ENCODE data around the gene DEFB128. TPM values are rescaled to one million over a fixed set of nuclear protein-coding genes. Genes with fewer than 3 reads are reported as not detected.

DEFB128 gene
- total RNA-seq (ENCODE audit: unreplicated experiment), result not detected
- long read RNA-seq, result 0 reads

DNA sequence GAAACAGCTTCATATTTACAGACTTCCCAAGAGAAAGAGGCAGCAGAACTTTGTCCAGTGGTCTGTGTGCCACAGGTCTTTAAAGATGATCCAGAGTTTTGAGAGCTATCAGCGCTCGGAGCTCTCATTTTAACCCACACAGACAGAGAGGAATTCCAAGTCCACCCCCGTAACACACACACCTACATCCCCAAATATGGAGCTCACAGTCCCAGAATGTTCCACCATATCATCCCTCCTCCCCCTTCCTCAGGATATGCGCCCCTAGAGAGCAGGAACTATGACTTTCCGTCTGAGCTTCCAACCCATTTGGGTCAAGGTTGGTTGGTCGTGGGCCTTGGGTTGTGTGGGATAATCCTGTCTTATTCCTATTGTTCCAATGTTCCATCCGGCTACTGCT is at the start of gene DEFB128:
DEFB128 (minus strand) TSS at position 101 of the 400 bp plus-strand sequence; CDS start at position 13, 88 bp downstream.
- no peak for TF ChIP-seq CTCF (IDR thresholded peaks at IDR 0.05; ENCODE audit: unreplicated experiment)
- H3K4me3 Mint-ChIP-seq (ENCODE audit: unreplicated experiment), result no peak within 1 kb of the TSS

DNA sequence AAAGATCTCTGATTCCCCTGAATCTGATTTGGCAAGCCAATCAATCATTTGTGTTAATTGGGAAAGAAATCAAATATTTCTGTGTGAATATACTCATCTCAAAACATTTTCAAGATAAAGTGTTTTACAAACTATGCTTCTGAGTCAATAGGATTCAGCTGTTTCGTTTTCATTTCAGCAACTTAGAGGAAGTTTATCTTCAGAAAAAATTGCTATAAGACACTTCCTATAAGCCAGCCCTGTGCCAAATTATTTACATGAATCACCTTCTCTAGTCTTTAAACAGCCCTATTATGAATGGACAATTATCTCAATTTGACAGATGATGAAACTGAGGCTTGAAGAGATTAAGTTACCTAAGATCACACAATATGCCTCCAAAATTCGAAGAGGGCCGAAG is 48.4 kb upstream of the DEFB128 start:
- Mint-ChIP-seq H3K4me1 (ENCODE audit: unreplicated experiment) (no peaks in the 10 kb centered on the region), H3K27me3 (ENCODE audit: unreplicated experiment) (peaks cover 5% of the 10 kb centered on the region), H3K27ac (ENCODE audit: unreplicated experiment) (no peak overlapping the region), H3K36me3 (ENCODE audit: low read depth, unreplicated experiment) (no peaks in the 10 kb centered on the region), H3K4me3 (ENCODE audit: unreplicated experiment) (no peak overlapping the region), H3K9me3 (ENCODE audit: unreplicated experiment) (no peaks in the 10 kb centered on the region)
- DNase-seq (ENCODE audit: low spot score), result no peak
- no peak for TF ChIP-seq CTCF (IDR thresholded peaks at IDR 0.05; ENCODE audit: unreplicated experiment)

More for the DNA sequence above, at the start of gene DEFB128:
- no peak for DNase-seq (ENCODE audit: low spot score)
- Mint-ChIP-seq H3K36me3 (ENCODE audit: low read depth, unreplicated experiment) (peaks cover 2% of the 10 kb centered on the region), H3K27ac (ENCODE audit: unreplicated experiment) (no peak within 1 kb of the TSS), H3K4me1 (ENCODE audit: unreplicated experiment) (peaks cover 2% of the 10 kb centered on the region), H3K9me3 (ENCODE audit: unreplicated experiment) (no peaks in the 10 kb centered on the region), H3K27me3 (ENCODE audit: unreplicated experiment) (peaks cover 2% of the 10 kb centered on the region)

DNA sequence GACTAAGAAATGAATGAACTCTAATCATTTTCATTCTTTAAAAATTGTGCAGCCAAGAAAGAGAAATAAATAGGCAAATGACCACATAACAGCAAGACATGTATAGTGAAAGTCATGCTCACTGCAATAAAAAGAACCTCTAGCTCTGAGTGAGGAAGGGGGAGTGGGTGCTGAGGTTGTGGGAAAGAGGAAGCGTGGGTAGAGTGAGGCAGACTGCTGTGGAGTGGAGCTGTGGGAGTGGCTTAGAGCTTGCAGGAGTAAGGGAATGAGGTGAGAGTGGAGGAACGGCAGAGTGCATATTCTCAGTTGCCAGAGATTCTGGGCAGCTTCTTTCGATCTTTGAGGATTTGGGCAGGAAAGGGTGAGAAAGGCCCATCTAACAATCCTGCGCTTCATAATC is 48.0 kb upstream of the DEFB128 start:
- no peak for DNase-seq (ENCODE audit: low spot score)

GRCh38 chr20:235891-236290 is 46.4 kb upstream of the DEFB128 start:
- Mint-ChIP-seq H3K4me3 (ENCODE audit: unreplicated experiment) (no peak overlapping the region), H3K27ac (ENCODE audit: unreplicated experiment) (no peak overlapping the region), H3K4me1 (ENCODE audit: unreplicated experiment) (no peaks in the 10 kb centered on the region), H3K27me3 (ENCODE audit: unreplicated experiment) (peaks cover 2% of the 10 kb centered on the region), H3K36me3 (ENCODE audit: low read depth, unreplicated experiment) (no peaks in the 10 kb centered on the region), H3K9me3 (ENCODE audit: unreplicated experiment) (no peaks in the 10 kb centered on the region)
- no peak for TF ChIP-seq CTCF (IDR thresholded peaks at IDR 0.05; ENCODE audit: unreplicated experiment)
- DNase-seq (ENCODE audit: low spot score), result no peak

More for the DNA sequence above, 48.0 kb upstream of the DEFB128 start:
- no peak for TF ChIP-seq CTCF (IDR thresholded peaks at IDR 0.05; ENCODE audit: unreplicated experiment)
- H3K4me1 Mint-ChIP-seq (ENCODE audit: unreplicated experiment), result no peaks in the 10 kb centered on the region
- no peaks in the 10 kb centered on the region for H3K36me3 Mint-ChIP-seq (ENCODE audit: low read depth, unreplicated experiment)
- H3K27ac Mint-ChIP-seq (ENCODE audit: unreplicated experiment), result no peak overlapping the region
- peaks cover 5% of the 10 kb centered on the region for H3K27me3 Mint-ChIP-seq (ENCODE audit: unreplicated experiment)
- no peaks in the 10 kb centered on the region for H3K9me3 Mint-ChIP-seq (ENCODE audit: unreplicated experiment)
- no peak overlapping the region for H3K4me3 Mint-ChIP-seq (ENCODE audit: unreplicated experiment)

GRCh38 chr20:227439-228105 is 38.1 kb upstream of the DEFB128 start:
- Mint-ChIP-seq H3K27ac (ENCODE audit: unreplicated experiment) (no peak overlapping the region), H3K4me3 (ENCODE audit: unreplicated experiment) (no peak overlapping the region), H3K9me3 (ENCODE audit: unreplicated experiment) (no peaks in the 10 kb centered on the region), H3K36me3 (ENCODE audit: low read depth, unreplicated experiment) (no peaks in the 10 kb centered on the region), H3K4me1 (ENCODE audit: unreplicated experiment) (peaks cover 6% of the 10 kb centered on the region), H3K27me3 (ENCODE audit: unreplicated experiment) (no peaks in the 10 kb centered on the region)
- TF ChIP-seq CTCF (IDR thresholded peaks at IDR 0.05; ENCODE audit: unreplicated experiment), result no peak
- no peak for DNase-seq (ENCODE audit: low spot score)
